ENCODE measurements around the gene LRRFIP1. TPM values are rescaled to one million over a fixed set of nuclear protein-coding genes. Genes with fewer than 3 reads are reported as not detected.

Gene LRRFIP1
- total and polyA plus RNA-seq, 10 of the 15 experiments (the other 5 are each of a cell fraction or from before 2014, with no cell fraction given) = 36.2 to 120 (median 74.3) TPM

GRCh38 chr2:237674731-237675276, 47.4 kb downstream of the LRRFIP1 start (continued):
- TF ChIP-seq HDAC2 (IDR thresholded peaks at IDR 0.05) (no peak), FOXM1 (IDR thresholded peaks at IDR 0.05; ENCODE audit: low read depth, low read length) (no peak), TAF1 (IDR thresholded peaks at IDR 0.05; ENCODE audit: borderline replicate concordance, low read depth, low read length) (no peak), EED (IDR thresholded peaks at IDR 0.05; ENCODE audit: low read depth) (peak; percentile 81), TCF3 (IDR thresholded peaks at IDR 0.05; ENCODE audit: borderline replicate concordance, insufficient read depth, low read depth, low read length) (peak; percentile 73; the same call in 1 of the 2 replicates), IRF4 (IDR thresholded peaks at IDR 0.05; ENCODE audit: low read depth, low read length) (peak; percentile 56; the same call in 1 of the 2 replicates), HCFC1 (IDR thresholded peaks at IDR 0.05; ENCODE audit: low read length) (no peak; the same call in 1 of the 2 replicates), ZSCAN29 (IDR thresholded peaks at IDR 0.05) (no peak), MEF2B (IDR thresholded peaks at IDR 0.05; ENCODE audit: partially characterized antibody, poor library complexity, severe bottlenecking) (peak; percentile 55), IKZF1 (conservative IDR thresholded peaks at IDR 0.05) (peak; percentile 92), PKNOX1 (IDR thresholded peaks at IDR 0.05) (peak; percentile 81), CBX3 (IDR thresholded peaks at IDR 0.05; ENCODE audit: borderline replicate concordance, low read depth) (no peak), NFXL1 (IDR thresholded peaks at IDR 0.05; ENCODE audit: borderline replicate concordance) (peak; percentile 74), WRNIP1 (IDR thresholded peaks at IDR 0.05; ENCODE audit: borderline replicate concordance, low read depth, low read length) (no peak), SREBF1 (IDR thresholded peaks at IDR 0.05; ENCODE audit: low read length) (no peak), IRF3 (IDR thresholded peaks at IDR 0.05) (no peak), RELA (IDR thresholded peaks at IDR 0.05; ENCODE audit: borderline replicate concordance, partially characterized antibody) (no peak), CBFB (IDR thresholded peaks at IDR 0.05; ENCODE audit: low read depth) (peak; percentile 54; the same call in 1 of the 2 replicates)
- TF ChIP-seq, protein P1, sequence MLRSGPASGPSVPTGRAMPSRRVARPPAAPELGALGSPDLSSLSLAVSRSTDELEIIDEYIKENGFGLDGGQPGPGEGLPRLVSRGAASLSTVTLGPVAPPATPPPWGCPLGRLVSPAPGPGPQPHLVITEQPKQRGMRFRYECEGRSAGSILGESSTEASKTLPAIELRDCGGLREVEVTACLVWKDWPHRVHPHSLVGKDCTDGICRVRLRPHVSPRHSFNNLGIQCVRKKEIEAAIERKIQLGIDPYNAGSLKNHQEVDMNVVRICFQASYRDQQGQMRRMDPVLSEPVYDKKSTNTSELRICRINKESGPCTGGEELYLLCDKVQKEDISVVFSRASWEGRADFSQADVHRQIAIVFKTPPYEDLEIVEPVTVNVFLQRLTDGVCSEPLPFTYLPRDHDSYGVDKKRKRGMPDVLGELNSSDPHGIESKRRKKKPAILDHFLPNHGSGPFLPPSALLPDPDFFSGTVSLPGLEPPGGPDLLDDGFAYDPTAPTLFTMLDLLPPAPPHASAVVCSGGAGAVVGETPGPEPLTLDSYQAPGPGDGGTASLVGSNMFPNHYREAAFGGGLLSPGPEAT (IDR thresholded peaks at IDR 0.05; ENCODE audit: low read depth) = peak; percentile 54
- TF ChIP-seq, protein P2, sequence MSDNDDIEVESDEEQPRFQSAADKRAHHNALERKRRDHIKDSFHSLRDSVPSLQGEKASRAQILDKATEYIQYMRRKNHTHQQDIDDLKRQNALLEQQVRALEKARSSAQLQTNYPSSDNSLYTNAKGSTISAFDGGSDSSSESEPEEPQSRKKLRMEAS (IDR thresholded peaks at IDR 0.05; ENCODE audit: low read depth, low read length) = peak; percentile 91
- TF ChIP-seq, protein P3, sequence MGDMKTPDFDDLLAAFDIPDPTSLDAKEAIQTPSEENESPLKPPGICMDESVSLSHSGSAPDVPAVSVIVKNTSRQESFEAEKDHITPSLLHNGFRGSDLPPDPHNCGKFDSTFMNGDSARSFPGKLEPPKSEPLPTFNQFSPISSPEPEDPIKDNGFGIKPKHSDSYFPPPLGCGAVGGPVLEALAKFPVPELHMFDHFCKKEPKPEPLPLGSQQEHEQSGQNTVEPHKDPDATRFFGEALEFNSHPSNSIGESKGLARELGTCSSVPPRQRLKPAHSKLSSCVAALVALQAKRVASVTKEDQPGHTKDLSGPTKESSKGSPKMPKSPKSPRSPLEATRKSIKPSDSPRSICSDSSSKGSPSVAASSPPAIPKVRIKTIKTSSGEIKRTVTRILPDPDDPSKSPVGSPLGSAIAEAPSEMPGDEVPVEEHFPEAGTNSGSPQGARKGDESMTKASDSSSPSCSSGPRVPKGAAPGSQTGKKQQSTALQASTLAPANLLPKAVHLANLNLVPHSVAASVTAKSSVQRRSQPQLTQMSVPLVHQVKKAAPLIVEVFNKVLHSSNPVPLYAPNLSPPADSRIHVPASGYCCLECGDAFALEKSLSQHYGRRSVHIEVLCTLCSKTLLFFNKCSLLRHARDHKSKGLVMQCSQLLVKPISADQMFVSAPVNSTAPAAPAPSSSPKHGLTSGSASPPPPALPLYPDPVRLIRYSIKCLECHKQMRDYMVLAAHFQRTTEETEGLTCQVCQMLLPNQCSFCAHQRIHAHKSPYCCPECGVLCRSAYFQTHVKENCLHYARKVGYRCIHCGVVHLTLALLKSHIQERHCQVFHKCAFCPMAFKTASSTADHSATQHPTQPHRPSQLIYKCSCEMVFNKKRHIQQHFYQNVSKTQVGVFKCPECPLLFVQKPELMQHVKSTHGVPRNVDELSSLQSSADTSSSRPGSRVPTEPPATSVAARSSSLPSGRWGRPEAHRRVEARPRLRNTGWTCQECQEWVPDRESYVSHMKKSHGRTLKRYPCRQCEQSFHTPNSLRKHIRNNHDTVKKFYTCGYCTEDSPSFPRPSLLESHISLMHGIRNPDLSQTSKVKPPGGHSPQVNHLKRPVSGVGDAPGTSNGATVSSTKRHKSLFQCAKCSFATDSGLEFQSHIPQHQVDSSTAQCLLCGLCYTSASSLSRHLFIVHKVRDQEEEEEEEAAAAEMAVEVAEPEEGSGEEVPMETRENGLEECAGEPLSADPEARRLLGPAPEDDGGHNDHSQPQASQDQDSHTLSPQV (IDR thresholded peaks at IDR 0.05) = no peak

Measured in GM12878 (cell line).